GM13977 (cell line): ENCODE results near the gene DCK.
"Not testable (repeated sequence)": the region's sequence is repeated elsewhere in the genome, so short reads cannot be mapped to it uniquely, and the experiment has no call there.

Experiments
- DNase-seq: peaks from one replicate; pipeline ENCODE4 v3.0.0; 2012; ENCODE audit warnings: low spot score
- CTCF ChIP-seq: IDR thresholded peaks from 2 replicates; pipeline ENCODE4 v1.5.1; 2012; ENCODE audit warnings: mild to moderate bottlenecking, control low read depth; ENCODE audit not compliant: insufficient read depth; ENCODE audit errors: extremely low read depth, missing control alignments
- in situ Hi-C: fragments of 300-500 bp; cut with MboI; formaldehyde crosslinking; loops from one replicate; pipeline ENCODE4 v1.12.0; 2022; ENCODE audit warnings: low sequenced_read_pairs, low pct_unique_long_range_greater_than_20kb, mixed read lengths, inconsistent platforms; ENCODE audit not compliant: unreplicated experiment

DCK gene

DNA sequence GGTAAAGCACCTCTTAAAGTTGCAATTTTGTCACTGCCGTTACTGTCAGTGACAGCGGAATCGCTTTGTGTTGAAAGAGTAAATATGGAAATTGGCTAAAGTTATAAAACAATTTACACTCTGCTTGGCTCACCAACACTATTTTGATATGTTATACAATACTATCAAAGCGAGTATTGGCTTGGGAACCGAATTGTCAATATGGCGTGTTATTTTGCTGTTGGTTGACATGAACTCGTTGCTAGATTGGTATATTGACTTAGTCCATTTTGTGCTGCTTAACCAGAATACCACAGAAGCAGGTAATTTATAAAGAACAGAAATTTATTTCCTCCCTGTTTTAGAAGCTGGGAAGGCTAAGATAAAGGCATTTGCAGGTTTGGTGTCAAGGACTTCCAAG is 58.6 kb downstream of the DCK start:
- TF ChIP-seq CTCF, result no peak
- DNase-seq, result no peak
- in situ Hi-C loops, result no loop called here

DNA sequence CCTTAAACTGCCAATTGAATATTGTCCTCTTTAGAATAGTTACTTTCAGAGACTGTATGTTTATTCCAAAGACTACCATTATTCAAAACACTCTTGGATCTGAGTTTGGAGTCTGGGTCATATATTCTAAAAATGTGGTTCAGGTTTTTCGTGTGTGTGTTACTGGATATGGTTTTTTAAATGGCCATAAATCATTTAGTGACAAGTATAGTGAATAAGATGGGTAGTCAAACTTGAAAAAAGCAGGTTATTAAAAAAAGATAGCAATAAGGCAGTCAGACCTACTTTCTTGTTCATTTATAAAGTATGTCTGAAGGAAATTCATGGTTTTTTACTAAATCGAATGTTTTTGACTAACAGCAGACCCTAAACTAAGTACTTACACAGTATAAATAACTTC is 59.3 kb downstream of the DCK start:
- in situ Hi-C loops, result no loop called here

GRCh38 chr4:71053613-71054012 is 60.2 kb downstream of the DCK start:
- in situ Hi-C loops, DNase-seq: not testable (repeated sequence)

More for the DNA sequence above, 59.3 kb downstream of the DCK start:
- no peak for DNase-seq
- TF ChIP-seq CTCF, result no peak

DNA sequence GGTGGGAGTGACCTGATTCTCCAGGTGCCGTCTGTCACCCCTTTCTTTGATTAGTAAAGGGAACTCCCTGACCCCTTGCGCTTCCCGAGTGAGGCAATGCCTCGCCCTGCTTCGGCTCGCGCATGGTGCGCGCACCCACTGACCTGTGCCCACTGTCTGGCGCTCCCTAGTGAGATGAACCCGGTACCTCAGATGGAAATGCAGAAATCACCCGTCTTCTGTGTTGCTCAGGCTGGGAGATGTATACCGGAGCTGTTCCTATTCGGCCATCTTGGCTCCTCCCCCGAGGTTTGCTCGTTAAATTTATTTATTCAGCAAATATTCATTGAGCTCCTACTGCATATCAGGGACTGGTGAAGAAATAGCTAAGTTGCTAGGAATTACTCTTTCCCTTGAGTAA is 66.1 kb downstream of the DCK start:
- in situ Hi-C loops, DNase-seq: not testable (repeated sequence)

DNA sequence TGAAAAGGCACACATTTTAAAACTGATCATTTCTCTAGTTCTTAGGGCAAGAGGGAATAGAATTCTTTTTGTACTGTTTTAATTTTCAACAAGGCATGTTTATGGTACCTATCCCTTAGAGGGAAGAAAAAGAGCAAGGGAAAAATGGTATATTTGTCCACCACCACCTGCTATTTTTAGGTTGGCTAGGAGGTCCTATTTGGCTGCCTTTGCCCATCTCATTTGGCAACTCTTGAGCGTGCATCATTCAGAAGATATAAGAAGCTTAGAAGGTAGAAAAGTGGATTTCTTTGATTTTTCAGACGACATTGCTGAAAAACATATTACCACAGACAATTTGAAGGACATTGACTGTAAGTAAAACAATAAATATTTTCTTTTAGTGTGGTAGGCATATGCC is 69.0 kb downstream of the DCK start:
- no peak for TF ChIP-seq CTCF
- no peak for DNase-seq
- in situ Hi-C loops, result no loop called here

DNA sequence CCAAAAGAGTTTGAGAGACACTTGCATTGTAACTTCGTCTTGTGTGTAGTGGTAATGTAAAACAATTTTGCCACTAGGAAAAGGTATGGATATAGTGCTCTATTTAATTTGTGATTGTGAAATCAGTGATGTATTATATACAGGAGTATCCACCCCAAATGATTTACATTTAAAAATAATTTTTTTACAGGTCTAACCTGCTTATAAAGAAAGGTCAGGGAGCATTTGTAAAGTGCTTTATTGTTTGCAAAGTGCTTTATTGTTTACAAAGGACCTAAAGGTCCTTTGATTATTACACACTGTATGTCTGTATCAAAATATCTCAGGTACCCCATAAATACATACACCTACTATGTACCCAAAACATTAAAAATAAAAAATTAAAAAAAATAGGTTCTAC is 70.3 kb downstream of the DCK start:
- in situ Hi-C loops, result no loop called here
- TF ChIP-seq CTCF, result no peak
- no peak for DNase-seq

GRCh38 chr4:71064521-71064920 is 71.1 kb downstream of the DCK start:
- no peak for DNase-seq
- in situ Hi-C loops, result no loop called here
- TF ChIP-seq CTCF, result no peak

- no peak for TF ChIP-seq CTCF
- in situ Hi-C loops, result no loop called here
- DNase-seq, result no peak
Measured at GRCh38 chr4:71065991-71066510, 72.6 kb downstream of the DCK start.
